GM12878 (cell line): ENCODE results near the gene KRTAP5-2.
"Not testable (repeated sequence)": the region's sequence is repeated elsewhere in the genome, so short reads cannot be mapped to it uniquely, and the experiment has no call there.

Experiments used
- ATF7 ChIP-seq: fragments of 450-650 bp; IDR thresholded peaks from 2 replicates; pipeline ENCODE4 v1.6.1; 2016; ENCODE audit warnings: low read depth, mild to moderate bottlenecking
- CEBPB ChIP-seq, 2 experiments: fragments of 150-350 bp in 1 of 2; IDR thresholded peaks; 2 replicates each; pipeline ENCODE4 v1.6.1; 2012 to 2014; ENCODE audit warnings: low read depth in 2 of 2, low read length in 2 of 2, borderline replicate concordance in 1 of 2, inconsistent platforms in 1 of 2
- CHD4 ChIP-seq: fragments of 200-600 bp; sonication (generic); IDR thresholded peaks from 2 replicates; pipeline ENCODE4 v1.6.1; 2016; ENCODE audit warnings: mild to moderate bottlenecking
- CTCF ChIP-seq, 3 experiments: IDR thresholded peaks in 2 of 3; conservative IDR thresholded peaks in 1 of 3; 2 replicates each; pipeline ENCODE4 v1.5.1; 2011; ENCODE audit warnings: low read depth in 3 of 3, low read length in 3 of 3, mild to moderate bottlenecking in 3 of 3, control low read depth in 2 of 3, moderate library complexity in 2 of 3, inconsistent platforms in 1 of 3, mixed read lengths in 1 of 3; ENCODE audit not compliant: control insufficient read depth in 2 of 3, insufficient read depth in 1 of 3; ENCODE audit errors: extremely low read depth in 1 of 3
- NFIC ChIP-seq: IDR thresholded peaks from 2 replicates; pipeline ENCODE4 v1.6.1; 2012; ENCODE audit warnings: low read depth, mild to moderate bottlenecking, inconsistent platforms, low read length, moderate library complexity
- PKNOX1 ChIP-seq: fragments of 450-650 bp; IDR thresholded peaks from 2 replicates; pipeline ENCODE4 v1.6.1; 2016; ENCODE audit warnings: mild to moderate bottlenecking
- POLR2AphosphoS2 ChIP-seq: IDR thresholded peaks from 2 replicates; pipeline ENCODE4 v1.6.1; 2011; ENCODE audit warnings: low read depth, mild to moderate bottlenecking, low read length, improper control_type of control experiment, moderate library complexity
- POLR2AphosphoS5 ChIP-seq: IDR thresholded peaks from 2 replicates; pipeline ENCODE4 v1.6.1; 2011; ENCODE audit warnings: mild to moderate bottlenecking, low read length, inconsistent platforms
- PRDM15 ChIP-seq: fragments of 450-650 bp; formaldehyde crosslinking; IDR thresholded peaks from 2 replicates; pipeline ENCODE4 v1.4.0; 2020; ENCODE audit warnings: mild to moderate bottlenecking, moderate library complexity
- TAF1 ChIP-seq: IDR thresholded peaks from 2 replicates; pipeline ENCODE4 v1.6.1; 2011; ENCODE audit warnings: mild to moderate bottlenecking, low read depth, low read length, borderline replicate concordance
- ZBTB11 ChIP-seq: fragments of 450-650 bp; formaldehyde crosslinking; IDR thresholded peaks from 2 replicates; pipeline ENCODE4 v1.5.0; 2022; ENCODE audit warnings: mild to moderate bottlenecking, missing genetic modification characterization

GRCh38 chr11:1575756-1576155 is 22.3 kb downstream of the KRTAP5-2 start:
- TF ChIP-seq TAF1; ATF7; CHD4; POLR2AphosphoS5; POLR2AphosphoS2; NFIC; ZBTB11 (CRISPR knock-in tag); PKNOX1; PRDM15 (CRISPR knock-in tag); CTCF (IDR thresholded peaks at IDR 0.05 in 2 of 3, conservative IDR thresholded peaks at IDR 0.05 in 1 of 3; ENCODE audit: control insufficient read depth in 2 of 3, extremely low read depth in 1 of 3, insufficient read depth in 1 of 3, low read depth in 3 of 3, low read length in 3 of 3); CEBPB (IDR thresholded peaks at IDR 0.05; ENCODE audit: borderline replicate concordance in 1 of 2, low read depth in 2 of 2, low read length in 2 of 2): not testable (repeated sequence)
